Gastroesophageal sphincter (tissue), 3 donors: ENCODE measurements around the gene KCNN4.

ENCODE experiments used
- POLR2A ChIP-seq, 2 donors: fragments of 450-650 bp; IDR thresholded peaks; one replicate each; pipeline ENCODE4 v1.6.1; 2017; ENCODE audit warnings: antibody characterized with exemption in 2 of 2, mild to moderate bottlenecking in 2 of 2, moderate library complexity in 1 of 2
- TF ChIP-seq, protein P1 (sequence below), 4 experiments: fragments of 200-600 bp in 2 of 4; fragments of 450-650 bp in 2 of 4; sonication (generic) in 1 of 4; IDR thresholded peaks; one replicate each; pipeline ENCODE4 v1.5.1; 2017 to 2019; ENCODE audit warnings: antibody characterized with exemption in 4 of 4, mild to moderate bottlenecking in 2 of 4, moderate library complexity in 2 of 4

DNA sequence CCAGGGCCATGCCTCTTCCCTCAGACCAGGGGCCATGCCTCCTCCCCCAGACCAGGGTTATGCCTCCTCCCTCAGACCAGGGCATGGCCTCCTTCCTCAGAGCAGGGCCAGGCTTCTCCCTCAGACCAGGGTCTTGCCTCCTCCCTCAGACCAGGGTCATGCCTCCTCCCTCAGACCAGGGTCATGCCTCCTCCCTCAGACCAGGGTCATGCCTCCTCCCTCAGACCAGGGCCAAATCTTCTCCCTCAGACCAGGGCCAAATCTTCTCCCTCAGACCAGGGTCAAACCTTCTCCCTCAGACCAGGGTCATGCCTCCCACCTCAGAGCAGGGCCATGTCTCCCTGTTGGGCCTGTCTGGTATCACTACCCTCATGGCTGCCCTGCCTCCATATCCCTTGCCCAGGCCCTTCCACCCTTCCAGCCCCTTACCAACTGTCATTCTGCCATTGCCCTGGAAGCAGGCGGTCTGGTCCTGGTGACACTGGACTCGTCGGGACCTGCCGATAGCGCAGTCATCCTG, 17.3 kb upstream of the KCNN4 start:
- TF ChIP-seq, protein P1, sequence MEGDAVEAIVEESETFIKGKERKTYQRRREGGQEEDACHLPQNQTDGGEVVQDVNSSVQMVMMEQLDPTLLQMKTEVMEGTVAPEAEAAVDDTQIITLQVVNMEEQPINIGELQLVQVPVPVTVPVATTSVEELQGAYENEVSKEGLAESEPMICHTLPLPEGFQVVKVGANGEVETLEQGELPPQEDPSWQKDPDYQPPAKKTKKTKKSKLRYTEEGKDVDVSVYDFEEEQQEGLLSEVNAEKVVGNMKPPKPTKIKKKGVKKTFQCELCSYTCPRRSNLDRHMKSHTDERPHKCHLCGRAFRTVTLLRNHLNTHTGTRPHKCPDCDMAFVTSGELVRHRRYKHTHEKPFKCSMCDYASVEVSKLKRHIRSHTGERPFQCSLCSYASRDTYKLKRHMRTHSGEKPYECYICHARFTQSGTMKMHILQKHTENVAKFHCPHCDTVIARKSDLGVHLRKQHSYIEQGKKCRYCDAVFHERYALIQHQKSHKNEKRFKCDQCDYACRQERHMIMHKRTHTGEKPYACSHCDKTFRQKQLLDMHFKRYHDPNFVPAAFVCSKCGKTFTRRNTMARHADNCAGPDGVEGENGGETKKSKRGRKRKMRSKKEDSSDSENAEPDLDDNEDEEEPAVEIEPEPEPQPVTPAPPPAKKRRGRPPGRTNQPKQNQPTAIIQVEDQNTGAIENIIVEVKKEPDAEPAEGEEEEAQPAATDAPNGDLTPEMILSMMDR (IDR thresholded peaks at IDR 0.05): no peak
- TF ChIP-seq POLR2A (IDR thresholded peaks at IDR 0.05): no peak
